MCF 10A (cell line): ENCODE data around the gene RHEX. TPM values are rescaled to one million over a fixed set of nuclear protein-coding genes. Genes with fewer than 3 reads are reported as not detected.

Source experiments
- BruUV-seq: library from RNA; stranded (reverse); fragments of 400-500 nt; replicated peaks from 2 replicates; lab custom pipeline; 2021; lab: Mats Ljungman, UMichigan
- CTCF ChIA-PET: fragments of 300-600 bp; sonication (Branson Sonifier 250); formaldehyde crosslinking; extraction: SDS; loops from one replicate; lab custom pipeline; 2021; ENCODE audit warnings: antibody characterized with exemption, inconsistent platforms; lab: Yijun Ruan, JAX
- POLR2A ChIA-PET: fragments of 300-600, 350-650 bp; sonication (Branson Sonifier 250); formaldehyde crosslinking; extraction: SDS; loops from one replicate; lab custom pipeline; 2020; ENCODE audit warnings: antibody characterized with exemption, inconsistent platforms; lab: Yijun Ruan, JAX
- DNase-seq: peaks from one replicate; pipeline ENCODE4 v3.0.0-alpha.2; 2018; ENCODE audit not compliant: unreplicated experiment
- H3K27ac Mint-ChIP-seq: one replicate; pipeline ENCODE4 v1.8.0; 2022; ENCODE audit warnings: mild to moderate bottlenecking, low read depth, mixed read lengths; ENCODE audit not compliant: unreplicated experiment
- H3K27me3 Mint-ChIP-seq: one replicate; pipeline ENCODE4 v1.8.0; 2022; ENCODE audit warnings: mixed read lengths; ENCODE audit not compliant: insufficient read depth, unreplicated experiment
- H3K36me3 Mint-ChIP-seq: one replicate; pipeline ENCODE4 v1.8.0; 2022; ENCODE audit warnings: mild to moderate bottlenecking, moderate library complexity, mixed read lengths; ENCODE audit not compliant: insufficient read depth, unreplicated experiment
- H3K4me1 Mint-ChIP-seq: one replicate; pipeline ENCODE4 v1.8.0; 2022; ENCODE audit warnings: mixed read lengths; ENCODE audit not compliant: insufficient read depth, unreplicated experiment
- H3K4me3 Mint-ChIP-seq: one replicate; pipeline ENCODE4 v1.8.0; 2022; ENCODE audit warnings: mild to moderate bottlenecking, moderate library complexity, mixed read lengths; ENCODE audit not compliant: unreplicated experiment
- H3K9me3 Mint-ChIP-seq: one replicate; pipeline ENCODE4 v1.8.0; 2022; ENCODE audit warnings: mixed read lengths; ENCODE audit not compliant: unreplicated experiment
- intact Hi-C: fragments of 100-400 bp; cut with micrococcal nuclease; formaldehyde crosslinking; loops from 2 replicates; pipeline ENCODE4 v1.14.1; 2022
- total RNA-seq: library from RNA; stranded (reverse); gene quantifications from 2 replicates; pipeline ENCODE4 v1.2.3, GENCODE V29; 2022
- TF ChIP-seq, protein P1 (sequence below): fragments of 200-600 bp; IDR thresholded peaks from one replicate; pipeline ENCODE4 v1.8.0; 2022; ENCODE audit warnings: antibody characterized with exemption, mild to moderate bottlenecking; ENCODE audit not compliant: unreplicated experiment

RHEX gene
- total RNA-seq, 1 experiment from 2014 or later, result not detected

DNA sequence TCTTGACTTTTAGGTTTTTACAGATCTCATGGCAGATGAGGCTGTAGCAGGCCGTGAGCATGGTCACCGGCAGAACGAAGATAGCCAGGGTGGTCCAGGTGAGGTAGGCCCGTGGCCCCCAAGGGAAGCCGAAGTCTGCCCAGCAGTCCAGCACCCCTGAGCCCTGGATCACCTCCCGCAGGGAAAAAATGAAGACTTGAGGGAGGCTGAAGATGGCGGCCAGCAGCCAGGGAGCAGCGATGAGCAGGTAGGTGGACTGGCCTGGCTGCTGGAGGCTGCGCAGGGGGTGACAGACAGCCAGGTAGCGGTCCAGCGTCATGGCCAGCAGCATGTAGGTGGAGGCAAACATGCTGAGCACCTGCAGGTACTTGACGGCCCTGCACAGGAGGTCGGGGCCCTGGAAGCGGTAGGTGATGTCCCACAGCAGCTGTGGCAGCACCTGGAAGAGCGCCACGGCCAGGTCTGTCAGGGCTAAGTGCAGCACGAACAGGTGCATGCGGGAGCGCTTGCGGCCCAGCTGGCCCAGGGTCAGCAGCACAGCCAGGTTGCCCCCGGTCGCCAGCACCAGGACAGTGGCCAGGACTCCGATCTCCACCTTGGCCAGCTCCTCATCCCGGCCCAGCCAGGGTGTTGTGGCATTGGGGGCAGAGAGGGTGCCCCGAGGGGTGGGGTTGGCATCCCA is 63.4 kb downstream of the RHEX start:
- Mint-ChIP-seq H3K9me3 (peaks cover 15% of the 10 kb centered on the region), H3K4me1 (peaks cover 13% of the 10 kb centered on the region), H3K27ac (no peak overlapping the region), H3K36me3 (no peaks in the 10 kb centered on the region), H3K4me3 (no peak overlapping the region), H3K27me3 (peaks cover 24% of the 10 kb centered on the region)
- intact Hi-C loops, result no loop called here
- ChIA-PET POLR2A (interaction anchor here (0.6 kb wide), 1 partner anchor 418 kb away, joined by 3 read pairs; no protein-coding TSS in a partner anchor), CTCF (interaction anchor here (0.6 to 26.9 kb wide), 3 partner anchors 134 to 202 kb away, joined by 3 to 517 read pairs (median 4); no protein-coding TSS in a partner anchor)
- BruUV-seq, result no TSS peak
- DNase-seq, result no peak
- TF ChIP-seq, protein P1, sequence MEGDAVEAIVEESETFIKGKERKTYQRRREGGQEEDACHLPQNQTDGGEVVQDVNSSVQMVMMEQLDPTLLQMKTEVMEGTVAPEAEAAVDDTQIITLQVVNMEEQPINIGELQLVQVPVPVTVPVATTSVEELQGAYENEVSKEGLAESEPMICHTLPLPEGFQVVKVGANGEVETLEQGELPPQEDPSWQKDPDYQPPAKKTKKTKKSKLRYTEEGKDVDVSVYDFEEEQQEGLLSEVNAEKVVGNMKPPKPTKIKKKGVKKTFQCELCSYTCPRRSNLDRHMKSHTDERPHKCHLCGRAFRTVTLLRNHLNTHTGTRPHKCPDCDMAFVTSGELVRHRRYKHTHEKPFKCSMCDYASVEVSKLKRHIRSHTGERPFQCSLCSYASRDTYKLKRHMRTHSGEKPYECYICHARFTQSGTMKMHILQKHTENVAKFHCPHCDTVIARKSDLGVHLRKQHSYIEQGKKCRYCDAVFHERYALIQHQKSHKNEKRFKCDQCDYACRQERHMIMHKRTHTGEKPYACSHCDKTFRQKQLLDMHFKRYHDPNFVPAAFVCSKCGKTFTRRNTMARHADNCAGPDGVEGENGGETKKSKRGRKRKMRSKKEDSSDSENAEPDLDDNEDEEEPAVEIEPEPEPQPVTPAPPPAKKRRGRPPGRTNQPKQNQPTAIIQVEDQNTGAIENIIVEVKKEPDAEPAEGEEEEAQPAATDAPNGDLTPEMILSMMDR, result no peak

DNA sequence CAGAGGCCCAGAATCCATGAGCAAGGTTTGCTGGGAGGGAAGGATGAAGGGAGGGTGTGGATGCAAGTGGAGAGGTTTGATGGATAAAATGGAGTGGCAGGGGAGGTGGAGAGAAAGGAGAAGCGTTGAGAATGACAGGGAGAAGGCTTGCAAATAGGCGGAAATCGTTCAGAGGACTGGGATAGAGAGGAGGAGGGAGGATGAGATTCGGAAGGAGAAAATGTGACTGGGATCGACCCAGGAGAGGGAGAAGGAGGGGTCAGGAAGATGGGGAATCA is 63.8 kb downstream of the RHEX start:
- TF ChIP-seq, protein P1, result no peak
- Mint-ChIP-seq H3K27ac (no peak overlapping the region), H3K4me1 (peaks cover 9% of the 10 kb centered on the region), H3K36me3 (no peaks in the 10 kb centered on the region), H3K27me3 (peaks cover 24% of the 10 kb centered on the region), H3K9me3 (peaks cover 20% of the 10 kb centered on the region), H3K4me3 (no peak overlapping the region)
- intact Hi-C loops, result no loop called here
- ChIA-PET POLR2A (no interaction called here), CTCF (interaction anchor here (0.6 to 1.0 kb wide), 3 partner anchors 10 to 203 kb away, joined by 3 to 4 read pairs (median 4); no protein-coding TSS in a partner anchor)
- BruUV-seq, result no TSS peak
- DNase-seq, result no peak

DNA sequence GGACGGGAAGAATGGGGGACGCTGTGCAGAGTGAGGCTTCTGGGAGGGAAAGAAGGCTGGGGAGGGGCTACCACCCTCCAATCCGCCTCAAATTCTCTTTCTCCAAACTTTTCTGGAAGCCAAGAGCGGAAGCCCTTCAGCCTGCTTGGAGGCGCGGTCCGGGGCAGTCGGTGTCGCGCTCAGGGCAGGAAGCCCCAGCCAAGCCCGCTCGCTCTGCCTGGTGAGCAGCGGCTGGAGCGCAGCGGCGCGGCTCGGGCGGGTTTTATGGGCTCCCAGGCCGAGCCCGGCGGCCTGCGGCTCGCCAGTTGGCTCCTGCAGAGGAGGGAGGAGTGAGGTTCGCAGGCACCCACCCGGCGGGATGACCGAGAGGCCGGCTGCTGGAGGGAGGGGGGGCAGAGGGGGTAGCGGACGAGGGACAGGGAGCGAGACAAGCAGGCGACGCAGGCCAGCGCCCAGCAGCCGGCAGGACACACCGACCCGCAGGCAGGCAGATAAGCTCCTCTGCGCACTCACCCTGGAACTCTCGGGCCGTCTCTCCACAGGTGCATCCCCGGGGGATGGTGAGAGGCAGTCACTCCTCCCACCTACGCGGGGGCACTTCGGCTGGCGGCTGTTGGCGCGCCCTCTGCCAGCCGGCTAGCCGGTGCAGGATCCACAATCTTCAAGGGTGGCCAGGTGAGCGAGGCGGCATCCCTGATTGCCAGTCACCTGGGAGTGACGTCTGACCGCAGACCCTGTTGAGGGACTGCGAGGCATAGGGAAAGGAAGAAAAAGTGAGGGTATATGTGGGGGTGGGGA is 64.4 kb downstream of the RHEX start, which contains the start of gene AVPR1B:
Gene AVPR1B, minus strand, starts transcription at position 238 of the 798 bp plus-strand sequence. CDS start 498 bp downstream, outside the sequence.
- Mint-ChIP-seq H3K4me3 (no peak within 1 kb of the TSS), H3K4me1 (peaks cover 7% of the 10 kb centered on the region), H3K9me3 (peaks cover 23% of the 10 kb centered on the region), H3K36me3 (no peaks in the 10 kb centered on the region), H3K27ac (no peak within 1 kb of the TSS), H3K27me3 (peaks cover 24% of the 10 kb centered on the region)
- ChIA-PET POLR2A (no interaction called here), CTCF (interaction anchor here (0.8 to 1.0 kb wide), 2 partner anchors 11 to 12 kb away, joined by 4 read pairs; no protein-coding TSS in a partner anchor)
- no peak for DNase-seq
- BruUV-seq, result no TSS peak
- TF ChIP-seq, protein P1, result no peak
- intact Hi-C loops, result no loop called here

DNA sequence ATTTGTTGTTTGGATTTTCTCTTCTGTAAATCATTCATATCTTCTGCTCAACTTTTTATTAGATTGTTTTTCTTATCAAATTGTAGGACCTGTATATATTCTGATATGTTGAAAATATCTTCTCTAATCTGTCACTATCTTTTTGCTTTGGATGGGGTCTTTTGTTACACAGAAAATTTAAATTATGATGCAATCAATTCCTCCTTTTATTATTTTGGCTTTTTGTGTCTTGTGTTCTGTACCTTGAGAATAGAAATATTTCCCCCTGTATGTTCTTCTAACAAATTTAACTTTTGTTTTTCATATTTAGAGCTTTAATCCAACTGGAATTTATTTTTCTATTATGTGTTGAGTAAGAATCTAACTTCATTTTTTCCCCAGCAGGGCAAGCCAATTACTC is 67.4 kb downstream of the RHEX start:
- no peak for DNase-seq
- TF ChIP-seq, protein P1, result no peak
- ChIA-PET CTCF (interaction anchor here (0.8 to 1.8 kb wide), 4 partner anchors 9 to 329 kb away, joined by 3 to 5 read pairs (median 4); no protein-coding TSS in a partner anchor), POLR2A (interaction anchor here (0.6 kb wide), 1 partner anchor 327 kb away, joined by 3 read pairs; no protein-coding TSS in a partner anchor)
- Mint-ChIP-seq H3K4me1 (no peaks in the 10 kb centered on the region), H3K36me3 (no peaks in the 10 kb centered on the region), H3K27ac (no peak overlapping the region), H3K4me3 (no peak overlapping the region), H3K27me3 (peaks cover 24% of the 10 kb centered on the region), H3K9me3 (peaks cover 23% of the 10 kb centered on the region)
- intact Hi-C loops, result no loop called here
- BruUV-seq, result no TSS peak
